PC-3 (cell line): Measurements from ENCODE around the gene SMCO4.

Experiments
- CTCF ChIP-seq: fragments of 300-600 bp; sonication (generic); conservative IDR thresholded peaks from 2 replicates; pipeline ENCODE4 v1.5.1; 2017; ENCODE audit warnings: antibody characterized with exemption, low read depth, mild to moderate bottlenecking, low read length
- EZH2phosphoT487 ChIP-seq: fragments of 300-600 bp; sonication (generic); IDR thresholded peaks from 2 replicates; pipeline ENCODE4 v1.6.1; 2018; ENCODE audit warnings: mild to moderate bottlenecking, antibody characterized with exemption, low read length, borderline replicate concordance

DNA sequence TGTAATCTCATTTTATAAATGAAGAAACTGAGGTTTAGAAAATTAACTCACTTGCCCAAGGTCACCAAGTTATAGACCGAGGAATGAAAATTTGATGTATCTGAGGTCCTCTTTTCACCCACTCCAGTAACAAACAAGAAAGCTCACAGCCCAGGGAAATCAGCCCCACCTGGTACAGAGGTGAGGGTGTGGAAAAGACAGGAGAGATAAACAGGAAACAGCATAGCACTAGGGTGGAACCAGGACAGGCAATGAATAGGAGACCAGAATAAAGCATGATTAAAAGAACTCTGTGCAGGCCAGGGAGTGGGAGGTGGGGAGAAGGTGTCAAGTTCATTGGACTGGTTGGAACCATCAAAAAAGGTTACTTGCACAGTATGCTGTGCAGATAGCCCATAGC lies 46.2 kb upstream of the SMCO4 start:
- TF ChIP-seq CTCF (no peak), EZH2phosphoT487 (no peak)
